HG03139 (cell line): ENCODE measurements around the gene POU2F1.

Source experiments
- ATAC-seq: cut with Tn5 transposase; IDR thresholded peaks from one replicate; pipeline ENCODE4 v1.9.1; 2021; ENCODE audit not compliant: unreplicated experiment

Gene POU2F1

GRCh38 chr1:167220537-167221125 lies at the start of gene POU2F1:
Gene POU2F1, plus strand, starts transcription at chr1:167220886. Its CDS starts 12 bp downstream, at chr1:167220898.
- ATAC-seq: peak; percentile 49

DNA sequence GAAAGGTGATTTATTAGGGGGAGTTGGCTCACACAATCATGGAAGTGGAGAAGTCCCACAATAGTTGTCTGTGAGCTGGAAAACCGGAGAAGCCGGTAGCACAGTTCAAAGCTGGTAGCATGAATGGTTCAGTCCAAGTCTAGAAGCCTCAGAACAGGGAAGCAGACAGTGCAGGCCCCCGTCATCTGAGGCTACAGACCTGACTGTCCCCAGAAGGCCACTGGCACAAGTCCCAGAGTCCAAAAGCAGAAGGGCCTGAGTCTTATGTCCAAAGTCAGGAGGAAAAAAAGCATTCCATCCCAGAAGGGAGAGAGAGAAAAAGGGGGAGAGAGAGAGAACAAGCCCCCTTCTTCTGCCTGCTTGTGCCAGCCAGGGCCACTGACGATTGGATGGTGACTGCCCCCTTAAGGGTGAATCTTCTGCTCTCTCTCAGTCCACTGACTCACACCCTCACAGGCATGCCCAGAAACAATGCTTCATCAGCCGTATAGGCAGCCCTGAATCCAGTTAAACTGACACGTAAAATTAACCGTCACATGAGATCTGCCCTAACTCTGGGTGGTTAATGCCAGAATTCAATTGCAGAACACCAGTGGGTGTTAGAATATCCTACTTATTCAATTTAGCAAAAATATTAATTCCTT lies 49.3 kb upstream of the POU2F1 start:
- no peak for ATAC-seq

DNA sequence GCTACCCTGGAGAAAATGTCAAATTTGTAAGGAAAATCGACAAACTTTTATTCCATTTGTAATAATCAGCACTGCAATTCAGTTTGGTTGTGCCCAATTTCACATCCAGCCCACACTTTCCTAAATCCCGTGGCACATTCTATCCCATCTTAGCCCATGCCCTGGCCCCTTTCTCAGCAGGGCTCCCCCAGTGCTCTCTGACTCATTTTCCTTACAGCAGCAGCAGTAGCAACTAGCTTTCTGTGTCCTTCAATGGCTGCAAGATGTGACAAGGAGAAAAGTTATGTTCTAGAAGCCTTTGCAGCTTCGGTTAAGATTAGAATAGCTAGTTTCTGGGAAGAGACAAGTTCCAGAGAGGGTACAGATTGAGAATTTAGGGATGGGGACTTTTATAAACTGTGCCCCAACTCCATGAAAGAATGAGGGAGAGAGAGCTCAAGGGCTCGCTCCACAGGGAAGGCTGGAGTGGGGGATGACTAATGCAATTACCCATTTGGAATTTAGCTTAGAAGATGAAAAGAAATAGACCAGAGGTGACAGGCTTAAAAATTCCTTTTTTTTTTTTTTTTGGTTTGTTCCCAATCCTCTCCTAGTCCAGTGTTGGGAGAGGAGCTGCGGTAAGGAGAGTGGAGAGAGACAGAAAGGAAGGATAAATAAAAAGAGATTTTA lies 47.0 kb upstream of the POU2F1 start:
- ATAC-seq: no peak

GRCh38 chr1:167175901-167176300 lies 44.8 kb upstream of the POU2F1 start:
- ATAC-seq: no peak

DNA sequence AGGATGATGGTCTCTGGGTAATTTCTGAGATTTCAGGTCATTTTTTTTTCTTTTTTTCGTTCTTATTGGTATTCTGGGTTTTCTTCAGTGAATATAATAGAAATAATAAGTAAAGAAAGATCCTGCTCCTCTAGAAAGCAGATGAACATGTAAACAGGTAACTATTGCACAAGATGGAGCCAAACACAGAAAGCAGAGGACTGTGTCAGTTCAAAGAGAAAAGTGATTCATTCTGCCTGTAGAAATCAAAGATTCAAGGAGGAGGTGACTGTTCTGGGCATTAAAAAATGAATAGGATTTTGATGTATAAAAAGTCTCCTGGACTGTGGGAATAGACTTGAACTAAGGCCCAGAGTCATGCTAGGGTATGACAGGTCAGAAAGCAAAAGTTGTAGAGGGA lies 41.9 kb upstream of the POU2F1 start:
- no peak for ATAC-seq

DNA sequence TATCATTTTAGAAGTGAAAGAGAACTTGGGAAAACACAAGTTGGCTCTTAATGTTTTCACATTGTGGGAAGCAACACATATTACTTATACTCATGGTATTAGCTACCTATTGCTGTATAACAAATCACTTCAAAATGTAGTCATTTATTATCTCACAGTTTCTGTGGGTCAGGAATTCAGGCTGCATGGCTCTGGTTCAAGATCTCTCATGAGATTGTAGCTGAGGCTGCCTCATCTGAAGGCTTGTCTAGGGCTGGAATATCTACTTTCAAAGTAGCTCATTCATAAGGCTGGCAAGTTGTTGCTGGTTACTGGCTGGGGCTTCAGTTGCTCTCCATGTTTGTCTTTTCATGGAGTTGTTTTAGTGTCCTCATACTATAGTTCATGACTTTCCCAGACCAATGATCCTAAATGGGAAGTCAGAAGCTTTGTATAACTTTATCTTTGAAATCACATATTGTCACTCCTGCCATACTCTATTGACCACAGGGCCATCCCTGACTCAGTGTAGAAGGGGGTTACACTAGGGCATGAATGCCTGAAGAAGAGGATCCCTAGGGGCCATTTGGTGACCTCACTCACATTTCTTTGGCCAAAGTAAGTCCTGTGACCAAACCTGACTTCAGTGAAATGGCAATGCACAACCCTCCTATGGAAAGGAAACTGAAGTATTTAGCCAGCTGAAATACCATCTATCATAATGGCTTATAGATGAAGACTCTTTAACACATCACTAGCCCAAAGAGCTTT lies 37.9 kb upstream of the POU2F1 start:
- ATAC-seq: no peak

DNA sequence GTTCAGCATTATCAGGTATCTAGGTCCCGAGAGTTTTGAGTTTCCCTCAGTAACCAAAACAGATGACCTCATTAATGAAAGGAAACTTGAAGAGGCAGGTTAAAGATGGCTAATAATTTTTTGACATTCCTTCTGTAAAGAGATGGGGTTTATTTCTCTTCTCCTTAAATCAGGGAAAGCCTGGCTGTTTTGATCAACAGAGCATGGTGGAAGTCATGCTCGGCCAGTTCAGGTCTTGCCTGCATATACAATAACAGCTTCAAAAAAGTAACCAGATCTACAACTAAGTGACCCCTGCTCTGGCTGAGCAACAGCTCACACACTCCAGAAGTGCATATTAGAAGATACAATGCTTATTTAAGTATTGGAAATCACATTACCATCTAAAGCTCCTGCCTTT lies 36.6 kb upstream of the POU2F1 start:
- ATAC-seq: no peak

DNA sequence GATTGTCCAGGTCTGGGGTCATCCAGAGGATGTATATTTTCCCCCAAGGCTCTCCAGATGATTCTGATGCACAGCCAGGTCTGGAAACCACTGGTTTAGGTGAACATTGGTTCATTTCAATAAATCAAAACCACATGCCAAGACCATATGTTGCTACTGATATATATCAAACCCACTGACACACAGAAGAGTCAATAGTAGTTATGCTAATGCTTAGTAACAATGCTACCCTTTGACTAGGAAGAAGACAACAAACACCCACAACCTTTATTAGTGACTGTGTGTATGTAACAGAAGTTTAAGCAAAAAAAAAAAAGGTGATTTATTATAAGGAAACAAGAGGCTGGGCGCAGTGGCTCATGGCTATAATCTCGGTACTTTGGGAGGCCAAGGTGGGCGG lies 35.6 kb upstream of the POU2F1 start:
- no peak for ATAC-seq

DNA sequence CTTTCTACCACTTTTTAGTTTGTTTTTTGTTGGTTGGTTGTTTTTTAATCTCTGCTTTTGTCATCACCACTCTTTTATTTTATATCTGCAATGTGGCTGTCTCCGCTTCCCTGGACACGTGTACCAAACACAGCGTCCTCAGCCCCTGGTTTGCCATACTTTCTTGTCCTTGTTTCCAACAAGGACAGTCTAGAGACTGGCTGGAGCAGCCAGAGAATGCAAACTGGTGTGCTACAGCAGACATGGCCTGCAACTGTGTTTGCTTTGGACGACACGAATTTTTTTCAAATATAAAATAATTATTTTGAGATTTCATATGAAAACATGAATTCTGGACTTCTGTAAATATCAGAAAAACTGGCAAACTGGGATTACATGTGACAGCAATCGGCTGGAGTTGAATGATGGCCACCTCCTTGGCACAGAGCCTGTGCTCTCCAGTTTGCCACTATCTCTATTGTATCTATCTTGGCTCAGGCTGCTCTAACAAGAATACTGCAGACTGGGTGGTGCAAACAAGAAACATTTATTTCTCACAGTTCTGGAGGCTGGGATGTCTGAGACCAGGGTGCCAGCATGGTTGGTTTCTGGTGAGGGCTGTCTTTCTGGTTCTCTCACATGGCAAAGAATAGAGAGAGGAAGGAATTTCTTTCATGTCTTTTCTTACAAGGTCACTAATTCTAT lies 34.6 kb upstream of the POU2F1 start:
- ATAC-seq: no peak

GRCh38 chr1:167186771-167187170 lies 33.9 kb upstream of the POU2F1 start:
- ATAC-seq: no peak

DNA sequence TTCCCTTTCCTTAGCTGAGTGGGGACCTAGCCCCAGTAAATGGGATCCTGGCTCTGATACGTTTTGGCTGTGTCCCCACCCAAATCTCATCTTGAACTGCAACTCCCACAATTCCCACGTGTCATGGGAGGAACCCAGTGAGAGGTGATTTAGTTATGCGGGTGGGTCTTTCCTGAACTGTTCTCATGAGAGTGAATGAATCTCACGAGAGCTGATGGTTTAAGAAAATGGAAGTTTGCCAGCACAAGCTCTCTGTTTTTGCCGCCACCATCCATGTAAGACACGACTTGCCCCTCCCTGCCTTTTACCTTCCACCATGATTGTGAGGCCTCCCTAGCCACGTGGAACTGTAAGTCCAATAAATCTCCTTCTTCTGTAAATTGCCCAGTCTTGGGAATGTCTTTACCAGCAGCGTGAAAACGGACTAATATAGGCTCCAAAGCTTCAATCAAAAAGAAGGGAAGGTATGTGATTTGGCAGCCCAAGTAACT lies 29.9 kb upstream of the POU2F1 start:
- ATAC-seq: no peak

DNA sequence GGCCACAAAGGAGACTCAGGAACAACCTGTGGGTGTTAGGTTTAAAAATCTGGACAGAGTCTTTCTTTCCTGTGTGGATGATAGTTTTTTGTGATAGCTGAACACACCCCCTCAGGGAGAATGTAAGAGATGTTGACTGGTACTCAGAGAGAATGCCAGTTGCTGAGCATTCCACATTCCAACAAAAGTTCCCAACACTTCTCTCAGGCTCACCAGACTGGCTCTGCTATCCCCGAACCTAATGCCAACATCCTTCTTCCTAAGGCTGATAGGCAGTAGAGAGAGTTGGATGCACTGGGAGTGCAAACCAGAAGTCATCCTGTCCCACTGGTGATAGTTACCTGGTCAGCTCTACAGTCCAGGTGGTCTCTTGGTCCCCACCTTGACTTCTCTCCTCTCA lies 28.7 kb upstream of the POU2F1 start:
- ATAC-seq: no peak

- ATAC-seq: no peak
These were observed 26.5 kb upstream of the POU2F1 start for GRCh38 chr1:167194182-167194581.

DNA sequence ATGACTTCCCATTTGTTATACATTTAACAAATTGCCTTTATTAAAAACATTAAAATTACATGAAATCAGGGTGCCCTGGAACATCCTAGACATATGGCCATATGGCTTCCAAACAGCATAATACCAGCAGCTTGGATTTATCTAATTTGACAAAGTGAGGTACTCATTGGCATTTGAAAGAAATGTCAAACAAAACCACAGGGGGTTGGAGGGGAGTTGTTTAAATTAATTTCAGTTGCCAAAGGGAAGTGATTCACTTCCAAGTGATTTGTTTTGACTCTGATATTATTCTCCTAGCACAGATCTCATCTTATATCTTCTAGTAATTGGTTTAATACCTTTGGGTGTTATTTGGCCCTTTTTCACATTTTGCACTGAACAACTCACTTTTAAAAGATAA lies 24.5 kb upstream of the POU2F1 start:
- ATAC-seq: no peak

GRCh38 chr1:167197236-167197635 lies 23.4 kb upstream of the POU2F1 start:
- no peak for ATAC-seq

- ATAC-seq: no peak
These were observed 23.0 kb upstream of the POU2F1 start for GRCh38 chr1:167197692-167198091.

DNA sequence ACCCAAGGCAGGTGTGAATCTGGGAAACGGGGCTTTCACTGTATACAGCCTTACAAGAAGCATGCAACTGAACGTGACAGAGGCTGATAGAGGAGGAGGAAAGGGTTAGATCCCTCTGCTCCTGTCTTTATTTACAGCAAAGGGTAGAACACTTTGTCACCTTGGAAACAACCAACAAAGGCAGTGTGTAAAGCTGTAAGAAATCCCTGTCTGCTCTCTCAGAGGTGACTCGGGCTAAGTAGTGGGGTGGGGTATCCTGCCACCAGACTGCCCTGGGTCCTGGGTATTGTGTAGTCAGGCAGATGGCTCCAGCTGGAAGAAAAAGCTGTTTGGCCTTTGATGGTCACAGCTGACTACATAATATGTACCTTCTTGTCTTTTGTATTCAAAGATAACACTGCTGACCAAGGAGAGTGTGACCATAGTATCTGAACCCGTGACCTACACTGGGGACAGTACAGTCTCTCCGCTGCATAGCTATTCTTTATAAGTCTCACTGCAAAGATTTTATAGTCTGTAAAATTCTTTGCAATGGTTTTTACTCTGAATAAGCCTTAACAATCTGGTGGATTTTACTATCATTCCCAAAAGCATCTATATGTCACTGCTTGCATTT lies 22.1 kb upstream of the POU2F1 start:
- no peak for ATAC-seq

- no peak for ATAC-seq
These were observed 21.0 kb upstream of the POU2F1 start for GRCh38 chr1:167199656-167200055.

DNA sequence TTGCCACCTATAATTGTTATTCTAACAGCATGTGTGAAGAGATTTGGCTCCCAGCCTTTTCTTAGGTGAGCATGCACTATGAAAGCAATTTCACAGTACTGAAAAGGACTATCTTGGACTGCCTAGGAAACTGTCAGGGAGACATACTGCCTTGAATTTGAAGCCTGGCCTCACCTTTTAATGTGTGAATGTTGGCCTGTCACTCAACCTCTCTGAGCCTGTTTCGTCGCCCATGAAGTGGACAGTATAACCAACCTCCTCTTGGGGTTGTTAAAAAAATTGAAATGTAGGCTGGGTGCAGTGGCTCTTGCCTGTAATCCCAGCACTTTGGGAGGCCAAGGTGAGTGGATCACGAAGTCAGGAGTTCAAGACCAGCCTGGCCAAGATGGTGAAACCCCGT lies 20.4 kb upstream of the POU2F1 start:
- ATAC-seq: no peak

- no peak for ATAC-seq
These were observed 19.9 kb upstream of the POU2F1 start for GRCh38 chr1:167200749-167201148.

DNA sequence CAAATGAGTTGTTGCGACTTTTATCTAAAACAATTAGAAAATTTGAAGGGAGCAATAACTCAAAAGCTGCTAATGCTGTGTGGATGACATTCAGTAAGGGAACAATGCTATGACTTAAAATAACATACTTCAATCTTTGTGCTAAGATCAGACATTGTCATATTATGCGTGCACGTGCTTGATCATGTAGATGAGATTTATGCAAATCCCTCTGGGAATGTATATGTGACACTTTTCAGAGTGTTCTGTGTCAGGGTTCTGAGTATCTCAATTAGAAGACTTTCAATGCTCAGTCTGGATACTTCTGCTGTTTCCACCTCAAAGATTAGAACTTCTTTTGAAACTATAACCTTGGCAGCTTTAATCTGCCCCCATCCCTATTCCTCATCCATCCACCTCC lies 18.6 kb upstream of the POU2F1 start:
- no peak for ATAC-seq
